Fibroblast of skin of right quadriceps (primary cell): ENCODE results near the gene RNF183.
"Not testable (repeated sequence)": the region's sequence is repeated elsewhere in the genome, so short reads cannot be mapped to it uniquely, and the experiment has no call there.

Source experiments
- DNase-seq: peaks from one replicate; pipeline ENCODE4 v3.0.0-alpha.2; 2013

Gene RNF183

GRCh38 chr9:113315231-113315630 lies 12.1 kb upstream of the RNF183 start:
- no peak for DNase-seq

GRCh38 chr9:113313261-113313660 lies 10.1 kb upstream of the RNF183 start:
- DNase-seq: no peak

- DNase-seq: peak; percentile 29
Observed at GRCh38 chr9:113311961-113312360, 8.8 kb upstream of the RNF183 start.

GRCh38 chr9:113310538-113310937 lies 7.4 kb upstream of the RNF183 start:
- no peak for DNase-seq

GRCh38 chr9:113309204-113309813 lies 6.1 kb upstream of the RNF183 start:
- DNase-seq: peak; percentile 28

GRCh38 chr9:113307396-113307975 lies 4.3 kb upstream of the RNF183 start:
- DNase-seq: no peak

GRCh38 chr9:113306566-113306965 lies 3.4 kb upstream of the RNF183 start:
- no peak for DNase-seq

- DNase-seq: peak; percentile 11
Observed at GRCh38 chr9:113301548-113301947, 1.6 kb downstream of the RNF183 start.

- peak; percentile 27 for DNase-seq
Observed at GRCh38 chr9:113299800-113300292, 3.3 kb downstream of the RNF183 start.

- no peak for DNase-seq
Observed at GRCh38 chr9:113298924-113299770, 4.0 kb downstream of the RNF183 start.

GRCh38 chr9:113298311-113298710 lies 4.9 kb downstream of the RNF183 start:
- no peak for DNase-seq

GRCh38 chr9:113296796-113297558 lies 6.2 kb downstream of the RNF183 start:
- no peak for DNase-seq

GRCh38 chr9:113296247-113296646 lies 6.9 kb downstream of the RNF183 start:
- DNase-seq: not testable (repeated sequence)

- peak; percentile 73 for DNase-seq
Observed at GRCh38 chr9:113293285-113293878, 9.8 kb downstream of the RNF183 start.

- DNase-seq: no peak
Observed at GRCh38 chr9:113290052-113290607, 13.0 kb downstream of the RNF183 start.

- DNase-seq: no peak
Observed at GRCh38 chr9:113289091-113289490, 14.1 kb downstream of the RNF183 start.

- no peak for DNase-seq
Observed at GRCh38 chr9:113281356-113281755, 21.8 kb downstream of the RNF183 start.

GRCh38 chr9:113278840-113279239 lies 24.3 kb downstream of the RNF183 start:
- no peak for DNase-seq

- DNase-seq: peak; percentile 99
Observed at GRCh38 chr9:113275157-113276131, 27.7 kb downstream of the RNF183 start, which contains the start of the genes CDC26 and PRPF4. Gene CDC26 (minus strand): TSS chr9:113275572. CDS start chr9:113272507, 3,065 bp downstream. Gene PRPF4 (plus strand): TSS chr9:113275658. CDS start chr9:113275744, 86 bp downstream.

GRCh38 chr9:113274474-113275156 lies 28.6 kb downstream of the RNF183 start:
- peak; percentile 63 for DNase-seq
